Chondrocyte (in vitro differentiated cells): ENCODE measurements around the gene TRIM17. TPM values are rescaled to one million over a fixed set of nuclear protein-coding genes. Genes with fewer than 3 reads are reported as not detected.

Experiments used
- DNase-seq: peaks from one replicate; pipeline ENCODE4 v3.0.0; 2021; ENCODE audit warnings: mixed read lengths, low spot score
- H3K27ac Mint-ChIP-seq: one replicate; pipeline ENCODE4 v1.8.0; 2021; ENCODE audit warnings: mild to moderate bottlenecking, moderate library complexity, mixed read lengths; ENCODE audit not compliant: unreplicated experiment
- H3K27me3 Mint-ChIP-seq: 2 replicates; pipeline ENCODE4 v1.8.0; 2021; ENCODE audit warnings: low read depth, mixed read lengths
- H3K36me3 Mint-ChIP-seq: 2 replicates; pipeline ENCODE4 v1.8.0; 2021; ENCODE audit warnings: low read depth, mixed read lengths
- H3K4me1 Mint-ChIP-seq: 2 replicates; pipeline ENCODE4 v1.8.0; 2021; ENCODE audit warnings: low read depth, mild to moderate bottlenecking, mixed read lengths
- H3K4me3 Mint-ChIP-seq: one replicate; pipeline ENCODE4 v1.8.0; 2021; ENCODE audit warnings: mild to moderate bottlenecking, moderate library complexity, mixed read lengths; ENCODE audit not compliant: unreplicated experiment
- H3K9me3 Mint-ChIP-seq: 2 replicates; pipeline ENCODE4 v1.8.0; 2021; ENCODE audit warnings: low read depth, mixed read lengths
- CTCF ChIP-seq: fragments of 200-600 bp; sonication (generic); IDR thresholded peaks from 2 replicates; pipeline ENCODE4 v1.5.0; 2021; ENCODE audit warnings: antibody characterized with exemption, mild to moderate bottlenecking, moderate library complexity
- total RNA-seq: library from RNA; stranded (reverse); gene quantifications from 3 replicates; pipeline ENCODE4 v1.2.1, GENCODE V29; 2021

The TRIM17 gene
- total RNA-seq, 1 donor from 2014 or later: 0.35 TPM

- no peak for DNase-seq
- Mint-ChIP-seq H3K4me3 (no peak overlapping the region), H3K4me1 (peaks cover 5% of the 10 kb centered on the region), H3K36me3 (no peaks in the 10 kb centered on the region), H3K9me3 (no peaks in the 10 kb centered on the region), H3K27me3 (peaks cover 3% of the 10 kb centered on the region), H3K27ac (no peak overlapping the region)
- no peak for TF ChIP-seq CTCF
Observed at GRCh38 chr1:228387321-228387720, 29.3 kb downstream of the TRIM17 start.

GRCh38 chr1:228385232-228385631 is 31.4 kb downstream of the TRIM17 start:
- no peak overlapping the region for H3K27ac Mint-ChIP-seq
- TF ChIP-seq CTCF: no peak
- H3K4me1 Mint-ChIP-seq: no peaks in the 10 kb centered on the region
- no peaks in the 10 kb centered on the region for H3K36me3 Mint-ChIP-seq
- peaks cover 3% of the 10 kb centered on the region for H3K27me3 Mint-ChIP-seq
- no peaks in the 10 kb centered on the region for H3K9me3 Mint-ChIP-seq
- no peak overlapping the region for H3K4me3 Mint-ChIP-seq
- DNase-seq: no peak

- Mint-ChIP-seq H3K27me3 (peaks cover 3% of the 10 kb centered on the region), H3K36me3 (no peaks in the 10 kb centered on the region), H3K27ac (no peak overlapping the region), H3K9me3 (no peaks in the 10 kb centered on the region), H3K4me3 (no peak overlapping the region), H3K4me1 (peaks cover 6% of the 10 kb centered on the region)
- no peak for TF ChIP-seq CTCF
- DNase-seq: no peak
Observed at GRCh38 chr1:228383773-228384172, 32.9 kb downstream of the TRIM17 start.

- peaks cover 3% of the 10 kb centered on the region for H3K27me3 Mint-ChIP-seq
- DNase-seq: no peak
- no peak overlapping the region for H3K27ac Mint-ChIP-seq
- H3K36me3 Mint-ChIP-seq: no peaks in the 10 kb centered on the region
- no peak overlapping the region for H3K4me3 Mint-ChIP-seq
- H3K9me3 Mint-ChIP-seq: no peaks in the 10 kb centered on the region
- no peak for TF ChIP-seq CTCF
- peaks cover 8% of the 10 kb centered on the region for H3K4me1 Mint-ChIP-seq
Observed at GRCh38 chr1:228381356-228381755, 35.3 kb downstream of the TRIM17 start.

GRCh38 chr1:228379666-228380065 is 37.0 kb downstream of the TRIM17 start:
- H3K4me3 Mint-ChIP-seq: no peak overlapping the region
- peak; percentile 50 for DNase-seq
- no peak overlapping the region for H3K27ac Mint-ChIP-seq
- H3K27me3 Mint-ChIP-seq: no peaks in the 10 kb centered on the region
- H3K4me1 Mint-ChIP-seq: peaks cover 8% of the 10 kb centered on the region
- TF ChIP-seq CTCF: no peak
- H3K36me3 Mint-ChIP-seq: no peaks in the 10 kb centered on the region
- no peaks in the 10 kb centered on the region for H3K9me3 Mint-ChIP-seq
